Aortic smooth muscle cell (primary cell): Measurements from ENCODE around the gene TMEM244. TPM values are rescaled to one million over a fixed set of nuclear protein-coding genes. Genes with fewer than 3 reads are reported as not detected.

Source experiments
- total RNA-seq: library from RNA; depleted of rRNA; stranded (reverse); fragments of >200 nt; gene quantifications from 2 replicates; pipeline ENCODE4 v1.2.3, GENCODE V29; 2014

TMEM244 gene
- total RNA-seq, result not detected in 2 replicates

GRCh38 chr6:129860908-129861665, at the start of gene TMEM244:
TSS of gene TMEM244 (minus strand) at chr6:129861315. CDS start at chr6:129861188, 127 bp downstream.

Other genes starting within 250 kb of the TMEM244 start
- 105 and 137 TPM in 2 replicates for gene ARHGAP18, start 151.1 kb downstream of the TMEM244 start, total RNA-seq
- 9.4 and 15.0 TPM in 2 replicates for gene L3MBTL3, start 157.3 kb upstream of the TMEM244 start, total RNA-seq